AG10803 (cell line): ENCODE measurements around the gene LSM4.

ENCODE experiments used
- DNase-seq: peaks from one replicate; pipeline ENCODE4 v3.0.0; 2010; ENCODE audit warnings: low read depth
- H3K4me3 ChIP-seq: 2 replicates; pipeline ENCODE4 v1.5.1; 2011; ENCODE audit warnings: mild to moderate bottlenecking, low read length, control low read depth
- TF ChIP-seq, protein P1 (sequence below): conservative IDR thresholded peaks from 2 replicates; pipeline ENCODE4 v1.5.1; 2011; ENCODE audit warnings: mild to moderate bottlenecking, low read length, control low read depth, inconsistent platforms

LSM4 gene

DNA sequence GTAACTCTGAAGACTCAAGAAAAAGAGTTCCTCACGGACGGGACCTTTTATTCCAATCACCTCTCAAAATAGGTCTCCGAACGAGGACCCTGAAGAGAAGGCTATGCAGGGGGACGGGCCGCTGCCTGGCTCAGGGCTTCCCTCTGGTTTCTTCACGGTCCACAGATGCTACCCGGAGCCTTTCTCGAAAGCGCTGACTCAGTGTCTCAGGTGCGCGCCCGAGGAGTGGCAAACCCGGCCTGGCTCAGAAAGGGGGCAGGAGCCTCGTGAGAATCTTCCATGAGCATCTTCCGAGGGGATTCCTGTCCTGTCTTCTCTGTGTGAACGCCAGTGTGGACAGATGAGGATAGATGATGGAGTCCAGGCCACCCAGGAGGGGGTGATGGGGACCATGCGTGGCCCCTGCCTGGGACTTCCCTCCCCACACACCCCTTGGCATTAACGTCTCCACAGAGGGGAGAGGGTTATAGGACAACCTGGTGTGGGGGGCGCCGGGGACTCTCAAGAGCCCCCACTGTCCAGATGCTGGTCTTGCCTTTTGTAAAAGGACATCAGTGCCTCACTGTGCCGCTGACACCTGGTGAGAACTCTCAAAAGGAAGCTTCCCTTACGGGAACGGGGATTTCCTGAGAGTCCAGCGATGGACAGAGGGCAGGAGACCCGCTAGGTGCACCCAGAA is 16.5 kb downstream of the LSM4 start:
- H3K4me3 ChIP-seq, result no peak overlapping the region
- TF ChIP-seq, protein P1, sequence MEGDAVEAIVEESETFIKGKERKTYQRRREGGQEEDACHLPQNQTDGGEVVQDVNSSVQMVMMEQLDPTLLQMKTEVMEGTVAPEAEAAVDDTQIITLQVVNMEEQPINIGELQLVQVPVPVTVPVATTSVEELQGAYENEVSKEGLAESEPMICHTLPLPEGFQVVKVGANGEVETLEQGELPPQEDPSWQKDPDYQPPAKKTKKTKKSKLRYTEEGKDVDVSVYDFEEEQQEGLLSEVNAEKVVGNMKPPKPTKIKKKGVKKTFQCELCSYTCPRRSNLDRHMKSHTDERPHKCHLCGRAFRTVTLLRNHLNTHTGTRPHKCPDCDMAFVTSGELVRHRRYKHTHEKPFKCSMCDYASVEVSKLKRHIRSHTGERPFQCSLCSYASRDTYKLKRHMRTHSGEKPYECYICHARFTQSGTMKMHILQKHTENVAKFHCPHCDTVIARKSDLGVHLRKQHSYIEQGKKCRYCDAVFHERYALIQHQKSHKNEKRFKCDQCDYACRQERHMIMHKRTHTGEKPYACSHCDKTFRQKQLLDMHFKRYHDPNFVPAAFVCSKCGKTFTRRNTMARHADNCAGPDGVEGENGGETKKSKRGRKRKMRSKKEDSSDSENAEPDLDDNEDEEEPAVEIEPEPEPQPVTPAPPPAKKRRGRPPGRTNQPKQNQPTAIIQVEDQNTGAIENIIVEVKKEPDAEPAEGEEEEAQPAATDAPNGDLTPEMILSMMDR, result no peak
- no peak for DNase-seq

DNA sequence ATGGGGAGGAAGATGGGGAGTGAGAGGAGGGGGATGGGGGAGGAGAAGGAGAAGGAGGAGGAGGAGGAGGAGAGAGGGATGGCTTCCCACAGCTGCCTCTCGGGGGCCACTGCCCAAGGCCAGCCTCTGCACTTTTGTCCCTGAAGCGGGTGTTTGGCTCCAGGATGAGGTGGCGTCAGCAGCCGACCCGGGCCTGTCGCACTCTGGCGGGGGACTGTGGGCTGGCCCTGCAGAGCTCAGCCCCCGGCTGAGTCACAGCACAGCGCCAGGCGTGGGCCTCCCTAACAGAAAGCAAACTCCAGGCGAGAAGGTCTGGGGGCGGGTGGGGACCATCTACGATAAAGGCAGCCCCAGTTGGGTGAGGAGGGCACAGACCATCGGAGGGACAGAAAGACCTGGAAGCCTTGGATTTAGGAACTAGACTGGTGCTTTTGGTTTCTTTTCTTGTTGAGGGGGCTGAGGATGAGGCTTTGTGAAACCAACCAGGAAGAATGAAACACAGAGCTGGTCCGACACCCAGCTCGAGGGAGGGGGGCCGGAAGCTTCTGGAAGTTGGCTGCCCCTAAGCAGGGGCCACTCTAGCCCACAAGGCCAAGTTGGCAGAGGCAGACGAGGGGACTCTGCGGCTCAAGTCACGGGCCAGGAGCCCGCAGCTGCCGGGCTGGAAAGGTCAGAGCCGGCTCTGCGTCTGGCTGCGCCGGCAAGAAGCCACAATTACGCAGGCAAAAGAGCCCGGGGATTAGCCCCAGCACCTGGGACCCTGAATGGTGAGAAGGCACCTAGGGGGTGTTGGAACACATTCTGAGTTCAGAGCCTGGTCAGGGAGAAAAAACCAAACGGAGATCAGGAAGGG is 18.2 kb downstream of the LSM4 start:
- H3K4me3 ChIP-seq, result peak overlapping the region; percentile 56
- TF ChIP-seq, protein P1, result no peak
- peak; percentile 71 for DNase-seq

- peak overlapping the region; percentile 56 for H3K4me3 ChIP-seq
- TF ChIP-seq, protein P1, result no peak
These were observed 18.7 kb downstream of the LSM4 start for GRCh38 chr19:18304208-18304457.

DNA sequence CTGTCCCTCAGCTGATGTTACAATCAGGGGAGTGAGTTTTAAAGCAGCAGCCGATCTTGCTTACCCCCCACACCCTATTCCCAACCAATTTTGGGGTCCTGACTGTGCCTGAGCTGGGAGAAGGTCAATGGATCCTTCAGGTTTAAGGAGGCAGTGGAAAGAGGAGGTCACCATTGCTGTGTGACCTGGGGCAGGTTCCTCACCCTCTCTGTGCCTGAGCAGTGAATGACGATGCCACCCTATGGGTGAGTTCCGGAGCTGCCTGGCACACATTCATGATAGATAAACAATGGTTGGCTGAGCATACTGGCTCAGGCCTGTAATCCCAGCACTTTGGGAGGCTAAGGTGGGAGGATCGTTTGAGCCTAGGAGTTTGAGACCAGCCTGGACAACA is 21.2 kb downstream of the LSM4 start:
- no peak for DNase-seq
- TF ChIP-seq, protein P1, result no peak
- no peak overlapping the region for H3K4me3 ChIP-seq

More at GRCh38 chr19:18304208-18304457, 18.7 kb downstream of the LSM4 start:
- no peak for DNase-seq

DNA sequence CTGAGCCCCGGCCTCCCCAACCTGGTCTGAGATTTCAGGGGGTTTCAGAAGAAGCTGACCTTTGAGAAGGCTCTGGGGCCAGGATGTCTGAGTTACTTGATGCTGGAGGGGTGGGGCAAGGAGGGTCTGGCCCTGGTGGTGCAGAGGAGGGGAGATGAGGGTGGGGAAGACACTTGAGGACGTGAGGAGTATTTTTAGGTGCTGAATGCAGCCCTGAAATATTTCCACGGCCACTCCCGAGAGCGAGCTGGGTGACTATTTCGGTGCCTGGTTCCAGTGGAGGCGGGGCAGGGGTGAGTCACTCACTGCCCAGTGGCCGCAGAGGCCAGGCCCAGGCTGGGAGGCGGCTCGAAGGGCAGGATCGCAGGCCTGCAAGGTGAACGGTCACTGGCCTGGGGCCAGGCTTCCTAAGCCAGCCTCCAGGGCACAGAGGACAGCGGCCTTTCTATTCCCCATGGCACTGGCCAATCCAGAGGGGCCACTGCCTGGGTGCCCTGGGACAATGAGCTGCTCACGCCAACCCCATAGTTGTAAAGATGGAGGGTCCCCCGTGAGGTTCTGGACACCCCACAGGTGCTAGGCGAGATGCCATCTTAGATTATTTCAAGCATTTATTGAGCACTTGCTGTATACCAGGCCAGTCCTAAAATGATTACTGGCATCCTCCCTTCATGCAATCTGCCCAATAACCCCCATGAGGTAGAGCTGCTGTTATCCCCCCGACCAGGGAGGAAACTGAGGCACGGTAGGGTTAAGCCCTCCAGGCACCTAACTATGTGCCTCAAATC is 21.8 kb downstream of the LSM4 start:
- TF ChIP-seq, protein P1, result no peak
- no peak overlapping the region for H3K4me3 ChIP-seq
- peak; percentile 73 for DNase-seq

DNA sequence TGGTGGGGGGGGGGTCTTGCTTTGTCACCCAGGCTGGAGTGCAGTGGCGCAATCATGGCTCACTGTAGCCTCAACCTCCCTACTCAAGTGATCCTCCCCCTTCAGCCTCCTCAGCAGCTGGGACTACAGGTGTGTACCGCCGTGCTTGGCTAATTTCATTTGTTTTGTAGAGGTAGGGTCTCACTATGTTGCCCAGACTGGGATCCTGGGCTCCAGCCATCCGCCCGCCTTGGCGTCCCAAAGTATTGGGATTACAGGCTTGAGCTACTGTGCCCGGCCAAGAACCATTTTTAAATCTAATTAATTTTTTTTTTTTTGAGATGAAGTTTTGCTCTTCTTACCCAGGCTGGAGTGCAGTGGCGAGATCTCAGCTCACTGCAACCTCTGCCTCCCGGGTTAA is 23.2 kb downstream of the LSM4 start:
- TF ChIP-seq, protein P1, result no peak
- no peak overlapping the region for H3K4me3 ChIP-seq
- no peak for DNase-seq
